Activated CD4-positive, alpha-beta T cell treated with anti-CD3 and anti-CD28 coated beads for 36 hours (primary cell): Measurements from ENCODE around the gene CFAP100. TPM values are rescaled to one million over a fixed set of nuclear protein-coding genes. Genes with fewer than 3 reads are reported as not detected.

Experiments
- ATAC-seq: fragments of 200-7000 bp; cut with Tn5 transposase; one replicate; pipeline ENCODE4 v1.10.0; 2021; ENCODE audit warnings: mild to moderate bottlenecking, moderate library complexity
- CTCF ChIA-PET: fragments of 350-600 bp; sonication (Branson Sonifier 250); formaldehyde crosslinking; loops from one replicate; lab custom pipeline; 2021; ENCODE audit warnings: antibody characterized with exemption; lab: Charles Lee
- POLR2A ChIA-PET: fragments of 350-600 bp; sonication (Branson Sonifier 250); formaldehyde crosslinking; loops from one replicate; lab custom pipeline; 2021; ENCODE audit warnings: antibody characterized with exemption, inconsistent platforms; lab: Charles Lee
- DNase-seq: peaks from one replicate; pipeline ENCODE4 v3.0.0-alpha.2; 2020
- H3K27ac Mint-ChIP-seq: one replicate; pipeline ENCODE4 v1.8.0; 2021; ENCODE audit warnings: mixed read lengths
- H3K27me3 Mint-ChIP-seq: one replicate; pipeline ENCODE4 v1.8.0; 2021; ENCODE audit warnings: mixed read lengths
- H3K36me3 Mint-ChIP-seq: one replicate; pipeline ENCODE4 v1.8.0; 2021; ENCODE audit warnings: low read depth, mixed read lengths
- H3K4me1 Mint-ChIP-seq: one replicate; pipeline ENCODE4 v1.8.0; 2021; ENCODE audit warnings: mixed read lengths
- H3K4me3 Mint-ChIP-seq: one replicate; pipeline ENCODE4 v1.8.0; 2021; ENCODE audit warnings: mild to moderate bottlenecking, moderate library complexity, mixed read lengths
- H3K9me3 Mint-ChIP-seq: one replicate; pipeline ENCODE4 v1.8.0; 2021; ENCODE audit warnings: low read depth, mixed read lengths
- intact Hi-C, 2 experiments: fragments of 100-400 bp; cut with DNase I in 1 of 2; cut with micrococcal nuclease in 1 of 2; formaldehyde crosslinking; loops; one replicate each; pipeline versions ENCODE4 v1.14.2 to v1.15.1; 2022 to 2024; cut with DNase I, micrococcal nuclease
- total RNA-seq, 2 experiments: library from RNA; stranded (reverse); gene quantifications; one replicate each; pipeline ENCODE4 v1.2.3, GENCODE V29; 2021

The CFAP100 gene
- total RNA-seq, 2 experiments from 2014 or later, result not detected

DNA sequence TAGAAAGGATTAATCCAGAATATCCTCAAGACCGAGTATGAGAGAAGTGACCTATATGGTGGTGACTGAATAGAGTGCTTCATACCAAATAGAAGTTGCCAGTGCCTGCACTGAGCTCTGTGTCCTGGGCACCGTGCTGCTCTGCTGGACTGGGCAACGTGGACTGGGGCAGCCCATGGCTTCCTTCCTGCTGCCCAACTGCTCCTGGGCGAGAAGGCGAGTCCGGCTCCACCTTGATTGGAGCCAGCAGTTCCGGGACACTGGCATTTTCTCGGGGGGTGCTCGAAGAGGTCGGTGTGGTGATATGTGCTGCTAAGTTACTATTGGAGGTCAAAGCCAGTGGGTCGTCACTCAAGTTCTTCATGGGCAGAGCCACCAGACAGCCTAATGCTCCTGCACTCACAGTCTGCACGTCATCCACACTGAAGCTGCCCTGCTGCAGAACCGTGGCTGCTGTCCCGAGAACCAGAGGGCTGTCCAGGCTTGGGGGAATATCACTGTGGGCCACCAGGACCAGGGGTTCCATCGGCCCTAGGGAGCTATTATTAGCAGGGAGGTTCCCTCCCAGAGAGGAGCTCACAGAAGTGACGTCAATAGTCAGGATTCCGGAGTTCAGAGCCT, 66.9 kb downstream of the CFAP100 start:
- POLR2A ChIA-PET, result no interaction called here
- CTCF ChIA-PET, result interaction anchor here (0.6 to 1.1 kb wide), 2 partner anchors 13 to 111 kb away, joined by 3 to 4 read pairs; no protein-coding TSS in a partner anchor
- peak overlapping the region; percentile 24 for H3K27ac Mint-ChIP-seq
- intact Hi-C loops, result no loop called here
- no peak overlapping the region for H3K4me3 Mint-ChIP-seq
- H3K4me1 Mint-ChIP-seq, result no peaks in the 10 kb centered on the region
- H3K27me3 Mint-ChIP-seq, result no peaks in the 10 kb centered on the region
- H3K9me3 Mint-ChIP-seq, result no peaks in the 10 kb centered on the region
- ATAC-seq (no peak), DNase-seq (no peak)
- H3K36me3 Mint-ChIP-seq, result peaks cover 36% of the 10 kb centered on the region

- ChIA-PET POLR2A (no interaction called here), CTCF (no interaction called here)
- peaks cover 37% of the 10 kb centered on the region for H3K36me3 Mint-ChIP-seq
- peaks cover 7% of the 10 kb centered on the region for H3K4me1 Mint-ChIP-seq
- H3K27ac Mint-ChIP-seq, result no peak overlapping the region
- no peaks in the 10 kb centered on the region for H3K9me3 Mint-ChIP-seq
- ATAC-seq (no peak), DNase-seq (no peak)
- no peak overlapping the region for H3K4me3 Mint-ChIP-seq
- intact Hi-C loops, result no loop called here
- H3K27me3 Mint-ChIP-seq, result no peaks in the 10 kb centered on the region
These were observed 68.8 kb downstream of the CFAP100 start for GRCh38 chr3:126463521-126463920.

DNA sequence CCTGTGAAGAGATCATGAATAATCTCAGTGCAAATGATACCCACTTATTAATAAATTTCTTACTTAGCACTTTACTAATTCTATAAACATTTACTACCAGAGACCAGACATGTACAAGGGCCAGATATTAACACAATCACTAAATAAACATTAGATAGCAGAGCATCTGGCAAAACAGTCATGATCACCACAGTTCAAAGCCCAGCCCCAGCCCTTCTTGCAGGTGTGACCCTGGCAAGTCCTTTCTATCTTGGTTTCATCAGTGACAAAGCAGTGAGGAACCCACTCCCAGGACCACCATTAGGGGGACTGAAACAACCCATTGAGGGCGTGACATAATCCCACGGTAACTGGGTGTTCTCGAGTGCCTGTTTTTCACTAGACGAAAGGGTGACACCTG, 69.4 kb downstream of the CFAP100 start:
- CTCF ChIA-PET, result no interaction called here
- H3K36me3 Mint-ChIP-seq, result peaks cover 39% of the 10 kb centered on the region
- H3K27ac Mint-ChIP-seq, result no peak overlapping the region

DNA sequence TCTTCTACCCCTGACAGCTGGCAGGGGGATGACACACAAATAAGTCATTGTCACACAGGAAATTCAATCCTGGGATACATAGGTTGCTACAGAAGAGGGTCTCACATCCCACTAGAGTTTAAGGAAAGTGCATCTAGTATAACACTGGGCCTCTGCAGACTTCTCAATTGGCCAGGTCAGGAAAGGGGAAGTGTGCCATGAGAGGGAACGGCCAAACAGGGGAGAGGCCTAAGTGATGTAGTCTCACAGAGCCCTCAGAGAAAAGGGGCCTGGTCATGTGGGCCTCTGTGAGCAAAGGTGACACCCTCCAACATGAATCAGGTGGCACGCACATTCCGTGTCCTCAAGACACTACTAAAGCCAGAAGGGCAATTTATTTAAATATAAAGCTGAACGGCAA, 69.8 kb downstream of the CFAP100 start:
- DNase-seq, result no peak
- Mint-ChIP-seq H3K4me1 (peaks cover 15% of the 10 kb centered on the region), H3K27me3 (no peaks in the 10 kb centered on the region), H3K36me3 (peaks cover 43% of the 10 kb centered on the region), H3K4me3 (no peak overlapping the region), H3K9me3 (no peaks in the 10 kb centered on the region), H3K27ac (no peak overlapping the region)
- no peak for ATAC-seq
- ChIA-PET CTCF (no interaction called here), POLR2A (no interaction called here)
- intact Hi-C loops, result no loop called here

More for the DNA sequence above, 69.4 kb downstream of the CFAP100 start:
- Mint-ChIP-seq H3K9me3 (no peaks in the 10 kb centered on the region), H3K27me3 (no peaks in the 10 kb centered on the region), H3K4me3 (no peak overlapping the region), H3K4me1 (peaks cover 11% of the 10 kb centered on the region)
- POLR2A ChIA-PET, result no interaction called here
- DNase-seq (no peak), ATAC-seq (no peak)
- intact Hi-C loops, result no loop called here

DNA sequence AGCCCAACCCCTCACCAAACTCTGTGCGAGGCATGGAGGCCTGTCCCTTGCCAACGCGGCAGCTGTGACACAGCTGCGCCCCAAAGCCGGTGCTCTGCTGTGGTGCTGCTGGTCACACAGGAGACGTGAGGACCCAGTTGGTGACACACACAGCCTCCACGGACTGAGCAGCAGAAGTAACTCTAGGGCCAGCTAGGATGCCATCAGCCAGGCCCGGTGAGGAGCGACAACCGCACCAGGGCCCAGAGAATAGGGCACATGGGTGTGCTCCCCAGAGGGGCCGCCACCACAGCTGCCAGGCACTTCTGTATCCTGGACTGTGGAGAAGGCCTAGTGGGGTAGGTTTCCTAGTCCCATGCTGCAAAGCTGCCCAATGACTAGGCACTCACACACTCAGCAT, 70.3 kb downstream of the CFAP100 start:
- Mint-ChIP-seq H3K4me3 (no peak overlapping the region), H3K4me1 (peaks cover 19% of the 10 kb centered on the region), H3K27ac (no peak overlapping the region), H3K9me3 (no peaks in the 10 kb centered on the region), H3K36me3 (peaks cover 48% of the 10 kb centered on the region), H3K27me3 (no peaks in the 10 kb centered on the region)
- DNase-seq (no peak), ATAC-seq (no peak)
- POLR2A ChIA-PET, result no interaction called here
- intact Hi-C loops, result no loop called here
- CTCF ChIA-PET, result no interaction called here

- intact Hi-C loops, result no loop called here
- peaks cover 53% of the 10 kb centered on the region for H3K36me3 Mint-ChIP-seq
- no peak for DNase-seq
- CTCF ChIA-PET, result interaction anchor here (0.7 to 2.4 kb wide), 2 partner anchors 9 to 97 kb away, joined by 3 to 7 read pairs; partner anchors contain the start of gene ZXDC
- no peak overlapping the region for H3K27ac Mint-ChIP-seq
- H3K9me3 Mint-ChIP-seq, result no peaks in the 10 kb centered on the region
- H3K4me3 Mint-ChIP-seq, result no peak overlapping the region
- H3K27me3 Mint-ChIP-seq, result no peaks in the 10 kb centered on the region
- POLR2A ChIA-PET, result no interaction called here
- no peak for ATAC-seq
- peaks cover 22% of the 10 kb centered on the region for H3K4me1 Mint-ChIP-seq
These were observed 71.3 kb downstream of the CFAP100 start for GRCh38 chr3:126465928-126466544.

DNA sequence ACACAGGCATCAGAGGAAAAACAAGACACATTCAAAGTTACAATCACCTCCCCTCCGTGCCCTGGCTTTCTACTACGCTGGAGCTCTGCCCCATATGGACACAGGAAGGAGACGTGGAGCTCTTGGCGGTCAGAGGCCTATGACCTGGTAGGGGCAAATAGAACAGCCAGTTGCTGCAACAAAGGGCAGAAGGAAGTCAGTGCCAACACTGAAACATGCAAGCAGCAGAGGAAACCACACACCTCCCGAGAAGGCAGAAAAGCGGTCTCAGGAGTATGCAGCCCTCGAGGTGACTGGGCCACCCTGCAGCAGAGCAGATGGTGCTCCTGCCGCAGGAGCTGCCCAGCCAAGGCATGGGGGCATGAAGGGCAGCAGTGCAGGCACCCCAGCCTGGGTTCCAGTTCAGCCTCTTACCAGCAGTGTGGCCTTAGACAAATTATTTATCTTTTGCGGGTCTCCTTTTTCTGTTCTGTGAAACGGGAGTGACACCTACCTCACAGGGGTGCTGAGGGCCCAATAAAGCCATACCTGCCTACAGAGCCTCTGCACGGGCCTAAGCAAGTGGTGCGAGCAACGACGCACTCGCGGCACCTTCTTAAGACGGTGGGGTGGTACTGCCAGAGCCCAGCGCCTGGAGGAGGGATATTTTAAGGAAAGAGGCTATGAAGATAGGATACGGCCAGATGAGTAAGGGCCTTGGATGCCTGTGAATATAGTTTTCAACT, 72.3 kb downstream of the CFAP100 start:
- ChIA-PET CTCF (interaction anchor here (0.7 to 2.4 kb wide), 2 partner anchors 8 to 96 kb away, joined by 3 to 7 read pairs; partner anchors contain the start of gene ZXDC), POLR2A (no interaction called here)
- H3K4me3 Mint-ChIP-seq, result no peak overlapping the region
- H3K36me3 Mint-ChIP-seq, result peaks cover 50% of the 10 kb centered on the region
- H3K27ac Mint-ChIP-seq, result no peak overlapping the region
- peaks cover 30% of the 10 kb centered on the region for H3K4me1 Mint-ChIP-seq
- H3K27me3 Mint-ChIP-seq, result no peaks in the 10 kb centered on the region
- intact Hi-C loops, result no loop called here
- no peak for ATAC-seq
- no peak for DNase-seq
- no peaks in the 10 kb centered on the region for H3K9me3 Mint-ChIP-seq

DNA sequence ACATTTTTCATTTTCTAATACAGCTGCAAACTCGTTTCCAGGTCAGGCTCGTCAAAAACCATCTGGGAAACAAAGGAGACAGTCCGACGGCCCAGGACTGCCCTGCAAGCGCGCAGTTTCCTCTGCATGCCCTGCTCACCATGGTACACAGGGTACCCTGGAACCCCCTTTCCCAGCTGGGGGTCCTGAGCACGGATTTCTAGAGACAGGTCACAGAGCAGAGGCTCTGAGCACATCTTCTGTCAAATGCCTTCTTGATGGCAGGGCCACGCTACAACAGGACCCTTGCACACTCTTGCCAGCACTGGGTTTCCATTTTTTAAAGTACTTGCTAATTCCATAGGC, 72.9 kb downstream of the CFAP100 start:
- H3K27ac Mint-ChIP-seq, result no peak overlapping the region
- POLR2A ChIA-PET, result no interaction called here
- ATAC-seq (no peak), DNase-seq (no peak)
- H3K4me1 Mint-ChIP-seq, result peaks cover 35% of the 10 kb centered on the region
- no peaks in the 10 kb centered on the region for H3K9me3 Mint-ChIP-seq
- peaks cover 52% of the 10 kb centered on the region for H3K36me3 Mint-ChIP-seq
- H3K27me3 Mint-ChIP-seq, result no peaks in the 10 kb centered on the region
- CTCF ChIA-PET, result interaction anchor here (2.4 kb wide), 1 partner anchor 8 kb away, joined by 7 read pairs; the partner anchor contains the start of gene ZXDC
- no peak overlapping the region for H3K4me3 Mint-ChIP-seq
- intact Hi-C loops, result no loop called here

GRCh38 chr3:126468028-126468891, 73.6 kb downstream of the CFAP100 start:
- POLR2A ChIA-PET, result no interaction called here
- peak overlapping the region; percentile 49 for H3K27ac Mint-ChIP-seq
- no peaks in the 10 kb centered on the region for H3K27me3 Mint-ChIP-seq
- peaks cover 58% of the 10 kb centered on the region for H3K36me3 Mint-ChIP-seq
- intact Hi-C loops, result no loop called here
- ATAC-seq (no peak), DNase-seq (no peak)
- H3K4me3 Mint-ChIP-seq, result no peak overlapping the region
- peaks cover 42% of the 10 kb centered on the region for H3K4me1 Mint-ChIP-seq
- CTCF ChIA-PET, result no interaction called here
- H3K9me3 Mint-ChIP-seq, result no peaks in the 10 kb centered on the region

GRCh38 chr3:126469479-126469878, 74.8 kb downstream of the CFAP100 start:
- Mint-ChIP-seq H3K27me3 (no peaks in the 10 kb centered on the region), H3K36me3 (peaks cover 64% of the 10 kb centered on the region), H3K27ac (peak overlapping the region; percentile 52), H3K9me3 (no peaks in the 10 kb centered on the region), H3K4me3 (no peak overlapping the region), H3K4me1 (peaks cover 52% of the 10 kb centered on the region)
- intact Hi-C loops, result no loop called here
- no peak for DNase-seq
- POLR2A ChIA-PET, result no interaction called here
- no peak for ATAC-seq
- CTCF ChIA-PET, result interaction anchor here (0.6 kb wide), 1 partner anchor 197 kb away, joined by 4 read pairs; no protein-coding TSS in a partner anchor
